Astrocyte (in vitro differentiated cells and primary cell): ENCODE measurements around the gene TCF3. TPM values are rescaled to one million over a fixed set of nuclear protein-coding genes. Genes with fewer than 3 reads are reported as not detected.

ENCODE experiments used
- DNase-seq: peaks from one replicate; pipeline ENCODE4 v3.0.0-alpha.2; 2010; ENCODE audit warnings: low read depth
- FAIRE-seq: peaks from 2 replicates; lab custom pipeline; 2011; peaks lifted over from hg19 to GRCh38; lab: Jason Lieb, UNC
- H2AFZ ChIP-seq: 2 replicates; pipeline ENCODE4 v1.6.0; 2012; ENCODE audit warnings: low read depth, low read length, inconsistent platforms
- H3K27ac ChIP-seq: 2 replicates; pipeline ENCODE4 v1.5.1; 2011; ENCODE audit warnings: low read depth, low read length, inconsistent platforms
- H3K27me3 ChIP-seq: 2 replicates; pipeline ENCODE4 v1.6.0; 2011; ENCODE audit warnings: low read length, inconsistent platforms; ENCODE audit not compliant: insufficient read depth
- H3K36me3 ChIP-seq: 2 replicates; pipeline ENCODE4 v1.5.1; 2011; ENCODE audit warnings: low read length, inconsistent platforms; ENCODE audit not compliant: insufficient read depth
- H3K4me1 ChIP-seq: 2 replicates; pipeline ENCODE4 v1.5.1; 2011; ENCODE audit warnings: low read length, inconsistent platforms; ENCODE audit not compliant: insufficient read depth
- H3K4me2 ChIP-seq: 2 replicates; pipeline ENCODE4 v1.6.0; 2012; ENCODE audit warnings: low read length, inconsistent platforms
- H3K4me3 ChIP-seq: 2 replicates; pipeline ENCODE4 v1.5.1; 2011; ENCODE audit warnings: low read depth, mild to moderate bottlenecking, low read length, inconsistent platforms; ENCODE audit not compliant: insufficient read depth
- H3K79me2 ChIP-seq: 2 replicates; pipeline ENCODE4 v1.6.0; 2012; ENCODE audit warnings: mild to moderate bottlenecking, low read length, inconsistent platforms; ENCODE audit not compliant: insufficient read depth
- H3K9ac ChIP-seq: 2 replicates; pipeline ENCODE4 v1.6.0; 2012; ENCODE audit warnings: mild to moderate bottlenecking, low read length, inconsistent platforms
- H3K9me3 ChIP-seq: 2 replicates; pipeline ENCODE4 v1.5.1; 2012; ENCODE audit warnings: low read depth, mild to moderate bottlenecking, low read length, inconsistent platforms; ENCODE audit not compliant: insufficient read depth
- H4K20me1 ChIP-seq: 2 replicates; pipeline ENCODE4 v1.6.0; 2012; ENCODE audit warnings: low read length, inconsistent platforms; ENCODE audit not compliant: insufficient read depth
- H3K27ac Mint-ChIP-seq: one replicate; pipeline ENCODE4 v1.8.0; 2021; ENCODE audit warnings: mild to moderate bottlenecking, mixed read lengths; ENCODE audit not compliant: unreplicated experiment
- H3K27me3 Mint-ChIP-seq: one replicate; pipeline ENCODE4 v1.8.0; 2021; ENCODE audit warnings: low read depth, mixed read lengths; ENCODE audit not compliant: unreplicated experiment
- H3K36me3 Mint-ChIP-seq: one replicate; pipeline ENCODE4 v1.8.0; 2021; ENCODE audit warnings: low read depth, mixed read lengths; ENCODE audit not compliant: unreplicated experiment
- H3K4me1 Mint-ChIP-seq: one replicate; pipeline ENCODE4 v1.8.0; 2021; ENCODE audit warnings: low read depth, mixed read lengths; ENCODE audit not compliant: unreplicated experiment
- H3K4me3 Mint-ChIP-seq: one replicate; pipeline ENCODE4 v1.8.0; 2021; ENCODE audit warnings: mild to moderate bottlenecking, moderate library complexity, mixed read lengths; ENCODE audit not compliant: unreplicated experiment
- H3K9me3 Mint-ChIP-seq: one replicate; pipeline ENCODE4 v1.8.0; 2021; ENCODE audit warnings: mild to moderate bottlenecking, mixed read lengths; ENCODE audit not compliant: unreplicated experiment
- EZH2 ChIP-seq: IDR thresholded peaks from 2 replicates; pipeline ENCODE4 v1.6.1; 2012; ENCODE audit warnings: mild to moderate bottlenecking, low read length, inconsistent platforms; ENCODE audit not compliant: insufficient read depth
- total RNA-seq: library from RNA; stranded (reverse); gene quantifications from 2 replicates; pipeline ENCODE4 v1.2.1, GENCODE V29; 2021
- TF ChIP-seq, protein P1 (sequence below): IDR thresholded peaks from 2 replicates; pipeline ENCODE4 v1.5.1; 2011; ENCODE audit warnings: low read depth, mild to moderate bottlenecking, inconsistent platforms, low read length, moderate library complexity; ENCODE audit not compliant: insufficient read depth

The TCF3 gene
- total RNA-seq, 1 donor from 2014 or later = 173 TPM

DNA sequence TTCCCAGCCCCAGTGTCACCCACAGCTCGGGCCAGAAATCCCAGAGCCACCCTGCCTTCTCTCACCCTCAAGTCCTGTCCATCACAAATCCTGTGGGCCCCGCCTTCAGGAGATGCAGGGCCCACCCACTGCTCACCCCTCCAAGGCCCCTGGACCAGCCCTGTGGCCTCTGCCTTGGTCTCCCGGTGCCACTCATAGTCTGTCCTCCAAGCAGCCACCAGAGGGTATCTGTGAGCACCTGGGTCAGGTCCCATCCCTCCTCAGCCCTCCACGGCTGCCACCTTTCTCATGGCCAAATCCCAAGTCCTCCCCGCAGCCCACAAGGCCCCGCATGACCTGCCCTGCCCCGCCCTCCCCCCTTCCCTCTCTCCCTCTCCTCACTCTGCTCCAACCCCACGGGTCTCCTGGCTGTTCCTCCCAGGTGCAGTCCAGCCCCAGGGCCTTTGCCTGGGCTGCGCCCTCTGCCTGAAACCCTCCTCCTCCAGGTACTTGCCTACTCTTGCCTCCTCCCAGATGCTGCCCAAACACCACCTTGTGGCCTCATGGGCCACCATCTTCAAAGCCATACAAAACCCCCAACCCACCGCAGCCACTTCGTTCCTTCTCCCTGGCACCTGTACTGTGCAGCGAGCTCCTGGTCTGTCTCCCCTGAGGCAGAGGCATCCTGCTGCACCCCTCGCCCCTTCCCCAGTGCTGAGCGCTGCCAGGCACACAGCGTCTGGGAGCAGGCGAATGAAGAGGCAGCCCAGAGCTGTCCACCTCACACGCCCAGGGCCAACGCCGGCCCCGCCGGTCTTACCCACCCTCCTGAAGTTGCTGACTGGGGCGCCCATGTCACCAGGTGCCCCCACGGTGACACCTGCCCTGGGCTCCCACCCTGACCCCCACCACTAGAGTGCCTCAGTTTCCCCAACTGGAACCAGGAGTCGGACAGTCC lies 34.0 kb downstream of the TCF3 start:
- no peak for DNase-seq
- H3K36me3 Mint-ChIP-seq = peaks cover 12% of the 10 kb centered on the region
- TF ChIP-seq EZH2 = no peak
- TF ChIP-seq, protein P1, sequence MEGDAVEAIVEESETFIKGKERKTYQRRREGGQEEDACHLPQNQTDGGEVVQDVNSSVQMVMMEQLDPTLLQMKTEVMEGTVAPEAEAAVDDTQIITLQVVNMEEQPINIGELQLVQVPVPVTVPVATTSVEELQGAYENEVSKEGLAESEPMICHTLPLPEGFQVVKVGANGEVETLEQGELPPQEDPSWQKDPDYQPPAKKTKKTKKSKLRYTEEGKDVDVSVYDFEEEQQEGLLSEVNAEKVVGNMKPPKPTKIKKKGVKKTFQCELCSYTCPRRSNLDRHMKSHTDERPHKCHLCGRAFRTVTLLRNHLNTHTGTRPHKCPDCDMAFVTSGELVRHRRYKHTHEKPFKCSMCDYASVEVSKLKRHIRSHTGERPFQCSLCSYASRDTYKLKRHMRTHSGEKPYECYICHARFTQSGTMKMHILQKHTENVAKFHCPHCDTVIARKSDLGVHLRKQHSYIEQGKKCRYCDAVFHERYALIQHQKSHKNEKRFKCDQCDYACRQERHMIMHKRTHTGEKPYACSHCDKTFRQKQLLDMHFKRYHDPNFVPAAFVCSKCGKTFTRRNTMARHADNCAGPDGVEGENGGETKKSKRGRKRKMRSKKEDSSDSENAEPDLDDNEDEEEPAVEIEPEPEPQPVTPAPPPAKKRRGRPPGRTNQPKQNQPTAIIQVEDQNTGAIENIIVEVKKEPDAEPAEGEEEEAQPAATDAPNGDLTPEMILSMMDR = no peak

DNA sequence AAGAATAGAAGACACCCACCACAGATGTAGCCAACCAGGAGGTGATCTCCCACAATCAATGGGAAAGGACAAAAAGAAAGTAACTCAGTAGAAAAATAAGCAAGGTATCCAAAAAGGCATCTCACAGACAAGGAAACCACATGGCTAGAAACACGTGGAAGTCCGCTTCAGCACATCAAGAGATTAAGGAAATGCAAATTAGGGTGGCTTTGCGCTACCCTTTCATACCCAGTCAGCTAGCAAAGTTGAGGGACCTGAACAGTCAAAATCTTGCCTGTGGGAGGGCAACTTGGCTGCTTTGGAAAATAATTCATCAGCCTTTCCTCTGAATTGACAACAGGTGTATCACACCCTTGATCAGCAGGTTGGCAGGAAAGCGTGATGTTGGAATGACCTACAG lies 35.5 kb downstream of the TCF3 start:
- FAIRE-seq (no peak), DNase-seq (no peak)
- Histone ChIP-seq H3K79me2 (peaks cover 2% of the 10 kb centered on the region), H3K9me3 (no peaks in the 10 kb centered on the region), H3K27ac (no peak overlapping the region), H3K4me2 (no peak overlapping the region), H3K4me1 (peaks cover 7% of the 10 kb centered on the region), H3K9ac (peak overlapping the region; percentile 18), H4K20me1 (peaks cover 50% of the 10 kb centered on the region), H3K36me3 (peaks cover 16% of the 10 kb centered on the region), H3K27me3 (no peaks in the 10 kb centered on the region), H2AFZ (no peak overlapping the region), H3K4me3 (no peak overlapping the region)
- Mint-ChIP-seq H3K4me1 (peaks cover 3% of the 10 kb centered on the region), H3K27me3 (no peaks in the 10 kb centered on the region), H3K9me3 (no peaks in the 10 kb centered on the region), H3K4me3 (no peak overlapping the region), H3K27ac (peak overlapping the region; percentile 2), H3K36me3 (peaks cover 5% of the 10 kb centered on the region)
- no peak for TF ChIP-seq EZH2
- TF ChIP-seq, protein P1 = no peak

More for the DNA sequence above, 34.0 kb downstream of the TCF3 start:
- H3K27me3 Mint-ChIP-seq = no peaks in the 10 kb centered on the region
- Histone ChIP-seq H4K20me1 (peaks cover 58% of the 10 kb centered on the region), H3K9me3 (no peaks in the 10 kb centered on the region), H2AFZ (no peak overlapping the region), H3K27me3 (no peaks in the 10 kb centered on the region), H3K27ac (no peak overlapping the region), H3K4me2 (no peak overlapping the region), H3K79me2 (peaks cover 6% of the 10 kb centered on the region), H3K4me1 (peaks cover 7% of the 10 kb centered on the region), H3K4me3 (no peak overlapping the region), H3K36me3 (peaks cover 21% of the 10 kb centered on the region), H3K9ac (no peak overlapping the region)
- FAIRE-seq = no peak
- H3K9me3 Mint-ChIP-seq = no peaks in the 10 kb centered on the region
- peaks cover 3% of the 10 kb centered on the region for H3K4me1 Mint-ChIP-seq
- H3K4me3 Mint-ChIP-seq = no peak overlapping the region
- peak overlapping the region; percentile 62 for H3K27ac Mint-ChIP-seq

DNA sequence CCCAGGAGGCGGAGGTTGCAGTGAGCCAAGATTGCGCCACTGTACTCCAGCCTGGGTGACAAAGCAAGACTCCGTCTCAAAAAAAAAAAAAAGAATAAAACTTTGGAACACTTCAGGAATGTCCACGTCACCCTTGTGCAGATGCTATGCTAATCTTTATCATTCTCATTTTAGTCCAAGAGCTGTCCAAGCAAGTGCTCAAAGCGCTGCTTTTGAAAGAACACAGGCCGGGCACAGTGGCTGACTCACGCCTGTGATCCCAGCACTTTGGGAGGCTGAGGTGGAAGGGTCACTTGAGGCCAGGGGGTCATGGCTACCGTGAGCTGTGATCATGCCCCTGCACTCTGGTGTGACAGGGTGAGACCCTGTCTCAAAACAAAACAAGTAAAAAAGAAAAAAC lies 36.0 kb downstream of the TCF3 start:
- Histone ChIP-seq H3K27me3 (no peaks in the 10 kb centered on the region), H4K20me1 (peaks cover 50% of the 10 kb centered on the region), H3K9ac (peak overlapping the region; percentile 18), H3K36me3 (peaks cover 16% of the 10 kb centered on the region), H3K9me3 (no peaks in the 10 kb centered on the region), H3K27ac (no peak overlapping the region), H3K4me2 (no peak overlapping the region), H3K4me1 (peaks cover 7% of the 10 kb centered on the region), H2AFZ (no peak overlapping the region), H3K79me2 (peaks cover 2% of the 10 kb centered on the region), H3K4me3 (no peak overlapping the region)
- H3K27me3 Mint-ChIP-seq = no peaks in the 10 kb centered on the region
- FAIRE-seq (no peak), DNase-seq (peak; percentile 18)
- H3K9me3 Mint-ChIP-seq = no peaks in the 10 kb centered on the region
- TF ChIP-seq EZH2 = no peak
- TF ChIP-seq, protein P1 = no peak
- H3K4me1 Mint-ChIP-seq = peaks cover 3% of the 10 kb centered on the region
- H3K36me3 Mint-ChIP-seq = peaks cover 5% of the 10 kb centered on the region
- H3K27ac Mint-ChIP-seq = peak overlapping the region; percentile 2
- H3K4me3 Mint-ChIP-seq = no peak overlapping the region
